ENCODE measurements around the gene PDCD5. TPM values are rescaled to one million over a fixed set of nuclear protein-coding genes. Genes with fewer than 3 reads are reported as not detected.
"Not testable (repeated sequence)": the region's sequence is repeated elsewhere in the genome, so short reads cannot be mapped to it uniquely, and the experiment has no call there.

Gene PDCD5
- polyA plus RNA-seq, 5 donors, result 106 to 143 (median 131) TPM

- DNase-seq, result not testable (repeated sequence)
Measured at GRCh38 chr19:32572700-32573491, 8.1 kb upstream of the PDCD5 start.

GRCh38 chr19:32573492-32573794 is 7.5 kb upstream of the PDCD5 start:
- DNase-seq, result no peak

- no peak for DNase-seq
Measured at GRCh38 chr19:32576790-32577189, 4.2 kb upstream of the PDCD5 start.

- DNase-seq, result no peak
Measured at GRCh38 chr19:32580353-32580900, 563 bp upstream of the PDCD5 start.

GRCh38 chr19:32581705-32582179 is 752 bp downstream of the PDCD5 start:
- DNase-seq, result peak in 1 of 2 donors; percentile 21

GRCh38 chr19:32587747-32588504 is 6.9 kb downstream of the PDCD5 start:
- not testable (repeated sequence) for DNase-seq

- no peak for DNase-seq
Measured at GRCh38 chr19:32594021-32594420, 13.0 kb downstream of the PDCD5 start.

GRCh38 chr19:32595491-32595890 is 14.5 kb downstream of the PDCD5 start:
- DNase-seq, result no peak

- DNase-seq, result no peak
Measured at GRCh38 chr19:32598022-32598421, 17.0 kb downstream of the PDCD5 start.

GRCh38 chr19:32599258-32599657 is 18.3 kb downstream of the PDCD5 start:
- no peak for DNase-seq

- DNase-seq, result peak; percentile 5 to 14
Measured at GRCh38 chr19:32599736-32600157, 18.8 kb downstream of the PDCD5 start.

GRCh38 chr19:32603961-32604360 is 23.0 kb downstream of the PDCD5 start:
- no peak for DNase-seq

- DNase-seq, result no peak
Measured at GRCh38 chr19:32605544-32605943, 24.6 kb downstream of the PDCD5 start.

- DNase-seq, result no peak
Measured at GRCh38 chr19:32606289-32606688, 25.3 kb downstream of the PDCD5 start.

GRCh38 chr19:32607479-32607878 is 26.5 kb downstream of the PDCD5 start:
- DNase-seq, result no peak

- DNase-seq, result no peak
Measured at GRCh38 chr19:32611161-32611560, 30.2 kb downstream of the PDCD5 start.

GRCh38 chr19:32613008-32613407 is 32.0 kb downstream of the PDCD5 start:
- no peak for DNase-seq

GRCh38 chr19:32614916-32615315 is 33.9 kb downstream of the PDCD5 start:
- no peak for DNase-seq

GRCh38 chr19:32615569-32615968 is 34.6 kb downstream of the PDCD5 start:
- DNase-seq, result no peak

GRCh38 chr19:32619051-32619685 is 38.2 kb downstream of the PDCD5 start:
- DNase-seq, result no peak

- DNase-seq, result no peak
Measured at GRCh38 chr19:32622002-32622401, 41.0 kb downstream of the PDCD5 start.

- DNase-seq, result no peak
Measured at GRCh38 chr19:32624410-32624809, 43.4 kb downstream of the PDCD5 start.
